ENCODE data around the gene ARL5B.

Gene ARL5B

DNA sequence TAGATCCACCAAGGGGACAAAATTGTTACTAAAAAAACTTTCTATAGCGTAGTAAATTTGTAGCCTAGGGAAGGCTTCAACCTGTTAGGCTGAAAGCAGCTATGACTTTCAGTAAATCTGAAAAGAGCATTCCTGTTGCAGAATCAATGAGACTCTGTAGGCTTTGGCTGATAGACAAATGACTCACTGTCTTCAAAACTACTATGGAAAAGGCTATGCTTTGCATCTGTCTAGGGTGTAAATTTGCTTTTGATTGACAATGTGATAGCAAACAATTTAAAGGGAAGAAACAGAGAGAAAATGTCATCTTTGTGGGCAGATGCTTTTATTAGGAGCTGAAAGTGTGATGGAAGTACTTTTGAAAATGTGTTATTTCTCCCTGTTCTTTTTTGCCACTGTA lies 60.6 kb downstream of the ARL5B start:
- Histone ChIP-seq H3K4me1 (ENCODE audit: control insufficient read depth in 1 of 2, insufficient read depth in 1 of 2, low read depth in 1 of 2, low read length in 1 of 2) (no peaks in the 10 kb centered on the region), H3K9me3 (no peaks in the 10 kb centered on the region), H3K27me3 (no peaks in the 10 kb centered on the region), H3K27ac (no peak overlapping the region), H3K4me3 (ENCODE audit: low read depth in 1 of 2, low read length in 1 of 2) (no peak overlapping the region), H3K36me3 (no peaks in the 10 kb centered on the region)
- TF ChIP-seq, protein P1, sequence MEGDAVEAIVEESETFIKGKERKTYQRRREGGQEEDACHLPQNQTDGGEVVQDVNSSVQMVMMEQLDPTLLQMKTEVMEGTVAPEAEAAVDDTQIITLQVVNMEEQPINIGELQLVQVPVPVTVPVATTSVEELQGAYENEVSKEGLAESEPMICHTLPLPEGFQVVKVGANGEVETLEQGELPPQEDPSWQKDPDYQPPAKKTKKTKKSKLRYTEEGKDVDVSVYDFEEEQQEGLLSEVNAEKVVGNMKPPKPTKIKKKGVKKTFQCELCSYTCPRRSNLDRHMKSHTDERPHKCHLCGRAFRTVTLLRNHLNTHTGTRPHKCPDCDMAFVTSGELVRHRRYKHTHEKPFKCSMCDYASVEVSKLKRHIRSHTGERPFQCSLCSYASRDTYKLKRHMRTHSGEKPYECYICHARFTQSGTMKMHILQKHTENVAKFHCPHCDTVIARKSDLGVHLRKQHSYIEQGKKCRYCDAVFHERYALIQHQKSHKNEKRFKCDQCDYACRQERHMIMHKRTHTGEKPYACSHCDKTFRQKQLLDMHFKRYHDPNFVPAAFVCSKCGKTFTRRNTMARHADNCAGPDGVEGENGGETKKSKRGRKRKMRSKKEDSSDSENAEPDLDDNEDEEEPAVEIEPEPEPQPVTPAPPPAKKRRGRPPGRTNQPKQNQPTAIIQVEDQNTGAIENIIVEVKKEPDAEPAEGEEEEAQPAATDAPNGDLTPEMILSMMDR (IDR thresholded peaks at IDR 0.05), result no peak

- Histone ChIP-seq H3K36me3 (no peaks in the 10 kb centered on the region), H3K27me3 (no peaks in the 10 kb centered on the region), H3K4me1 (ENCODE audit: control insufficient read depth in 1 of 2, insufficient read depth in 1 of 2, low read depth in 1 of 2, low read length in 1 of 2) (no peaks in the 10 kb centered on the region), H3K4me3 (ENCODE audit: low read depth in 1 of 2, low read length in 1 of 2) (no peak overlapping the region), H3K27ac (no peak overlapping the region), H3K9me3 (no peaks in the 10 kb centered on the region)
- TF ChIP-seq, protein P1 (IDR thresholded peaks at IDR 0.05), result no peak
These were observed 61.8 kb downstream of the ARL5B start for GRCh38 chr10:18721067-18721466.

DNA sequence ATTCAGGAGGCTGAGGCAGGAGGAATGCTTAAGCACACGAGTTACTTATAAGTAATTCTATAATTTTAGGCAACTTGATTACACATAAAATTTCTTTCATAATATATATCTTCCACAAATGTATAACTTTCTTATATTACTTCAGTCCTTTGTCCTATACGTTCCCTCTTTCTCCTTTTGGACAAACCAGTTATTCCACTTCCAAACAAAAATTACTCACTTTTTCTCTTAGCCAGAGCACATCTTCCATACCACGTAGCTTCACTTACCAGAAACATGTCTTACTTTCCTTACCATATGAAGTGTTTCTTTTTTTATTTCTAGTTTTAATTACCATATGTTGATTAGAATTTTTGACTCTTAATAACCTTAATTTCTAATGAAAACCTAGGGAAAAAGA lies 64.6 kb downstream of the ARL5B start:
- H3K4me3 ChIP-seq (ENCODE audit: low read depth in 1 of 2, low read length in 1 of 2), result no peak overlapping the region
- no peak overlapping the region for H3K27ac ChIP-seq
- no peaks in the 10 kb centered on the region for H3K4me1 ChIP-seq (ENCODE audit: control insufficient read depth in 1 of 2, insufficient read depth in 1 of 2, low read depth in 1 of 2, low read length in 1 of 2)
- TF ChIP-seq, protein P1 (IDR thresholded peaks at IDR 0.05), result no peak
- no peaks in the 10 kb centered on the region for H3K9me3 ChIP-seq
- no peaks in the 10 kb centered on the region for H3K27me3 ChIP-seq
- no peaks in the 10 kb centered on the region for H3K36me3 ChIP-seq

Measured in neutrophil (primary cell).